WTC11 (cell line): ENCODE data around the gene CRACDL. TPM values are rescaled to one million over a fixed set of nuclear protein-coding genes. Genes with fewer than 3 reads are reported as not detected.

Source experiments
- ATAC-seq: fragments of 200-7000 bp; cut with Tn5 transposase; 2 replicates; pipeline ENCODE4 v1.10.0; 2021; ENCODE audit warnings: mild to moderate bottlenecking, moderate library complexity
- CTCF ChIA-PET: fragments of 300-600 bp; sonication (Branson Sonifier 250); formaldehyde crosslinking; loops from one replicate; lab custom pipeline; 2021; ENCODE audit warnings: antibody characterized with exemption; lab: Charles Lee
- POLR2A ChIA-PET: fragments of 350-600 bp; sonication (Branson Sonifier 250); formaldehyde crosslinking; loops from one replicate; lab custom pipeline; 2021; ENCODE audit warnings: antibody characterized with exemption; lab: Charles Lee
- DNase-seq: peaks from one replicate; pipeline ENCODE4 v3.0.0; 2021; ENCODE audit warnings: low spot score
- H3K27ac Mint-ChIP-seq: 2 replicates; pipeline ENCODE4 v1.8.0; 2021; ENCODE audit warnings: mixed read lengths
- H3K27me3 Mint-ChIP-seq: 2 replicates; pipeline ENCODE4 v1.8.0; 2021; ENCODE audit warnings: low read depth, mild to moderate bottlenecking, moderate library complexity, mixed read lengths
- H3K36me3 Mint-ChIP-seq: 2 replicates; pipeline ENCODE4 v1.8.0; 2021; ENCODE audit warnings: mixed read lengths
- H3K4me1 Mint-ChIP-seq: 2 replicates; pipeline ENCODE4 v1.8.0; 2022; ENCODE audit warnings: mixed read lengths
- H3K4me3 Mint-ChIP-seq: 2 replicates; pipeline ENCODE4 v1.8.0; 2021; ENCODE audit warnings: mild to moderate bottlenecking, moderate library complexity, mixed read lengths
- H3K9me3 Mint-ChIP-seq: 2 replicates; pipeline ENCODE4 v1.8.0; 2021; ENCODE audit warnings: mixed read lengths
- ATF1 ChIP-seq: sonication (generic); formaldehyde crosslinking; IDR thresholded peaks from 2 replicates; pipeline ENCODE4 v1.8.1; 2023; ENCODE audit warnings: mild to moderate bottlenecking, moderate library complexity, missing genetic modification reagents
- CBFB ChIP-seq: sonication (generic); formaldehyde crosslinking; IDR thresholded peaks from 2 replicates; pipeline ENCODE4 v1.8.1; 2022; ENCODE audit warnings: mild to moderate bottlenecking, low read depth, missing genetic modification reagents
- CREB1 ChIP-seq: sonication (generic); formaldehyde crosslinking; IDR thresholded peaks from 2 replicates; pipeline ENCODE4 v1.8.0; 2023; ENCODE audit warnings: mild to moderate bottlenecking, missing genetic modification reagents
- CREM ChIP-seq: sonication (generic); formaldehyde crosslinking; IDR thresholded peaks from 2 replicates; pipeline ENCODE4 v1.8.1; 2022; ENCODE audit warnings: mild to moderate bottlenecking, missing genetic modification reagents, moderate library complexity
- FOXK1 ChIP-seq: sonication (generic); formaldehyde crosslinking; IDR thresholded peaks from 2 replicates; pipeline ENCODE4 v1.8.0; 2022; ENCODE audit warnings: mild to moderate bottlenecking, moderate library complexity, missing genetic modification reagents
- GRHL2 ChIP-seq: fragments of 250-450 bp; sonication (Bioruptor Pico); IDR thresholded peaks from 2 replicates; pipeline ENCODE4 v1.8.0; 2022; ENCODE audit warnings: mild to moderate bottlenecking, moderate library complexity; ENCODE audit not compliant: insufficient replicate concordance, severe bottlenecking
- GTF2I ChIP-seq: fragments of 250-450 bp; sonication (Bioruptor Pico); conservative IDR thresholded peaks from 2 replicates; pipeline ENCODE4 v1.4.0; 2021; ENCODE audit warnings: mild to moderate bottlenecking
- IRF2 ChIP-seq: sonication (generic); formaldehyde crosslinking; IDR thresholded peaks from 2 replicates; pipeline ENCODE4 v1.8.0; 2022; ENCODE audit warnings: low read depth, missing genetic modification reagents, borderline replicate concordance
- MXD4 ChIP-seq: fragments of 250-450 bp; sonication (Bioruptor Pico); IDR thresholded peaks from 2 replicates; pipeline ENCODE4 v1.8.0; 2021; ENCODE audit warnings: mild to moderate bottlenecking, moderate library complexity, borderline replicate concordance
- MYBL2 ChIP-seq: sonication (generic); formaldehyde crosslinking; IDR thresholded peaks from 2 replicates; pipeline ENCODE4 v1.8.1; 2023; ENCODE audit warnings: mild to moderate bottlenecking, moderate library complexity, missing genetic modification reagents
- NFE2L1 ChIP-seq: sonication (generic); formaldehyde crosslinking; IDR thresholded peaks from 2 replicates; pipeline ENCODE4 v1.8.1; 2023; ENCODE audit warnings: missing genetic modification reagents
- NR3C1 ChIP-seq: sonication (generic); formaldehyde crosslinking; conservative IDR thresholded peaks from 2 replicates; pipeline ENCODE4 v1.8.1; 2023; ENCODE audit warnings: low read depth, mild to moderate bottlenecking, missing genetic modification reagents
- RELA ChIP-seq: sonication (generic); formaldehyde crosslinking; IDR thresholded peaks from 2 replicates; pipeline ENCODE4 v1.8.1; 2022; ENCODE audit warnings: missing genetic modification reagents, mild to moderate bottlenecking, borderline replicate concordance
- SMAD3 ChIP-seq: sonication (generic); formaldehyde crosslinking; IDR thresholded peaks from 2 replicates; pipeline ENCODE4 v1.8.0; 2022; ENCODE audit warnings: missing genetic modification reagents, mild to moderate bottlenecking, borderline replicate concordance
- TCF7 ChIP-seq: sonication (generic); formaldehyde crosslinking; IDR thresholded peaks from 2 replicates; pipeline ENCODE4 v1.8.0; 2022; ENCODE audit warnings: mild to moderate bottlenecking, low read depth, missing genetic modification reagents, moderate library complexity
- TEAD4 ChIP-seq: sonication (generic); formaldehyde crosslinking; IDR thresholded peaks from 2 replicates; pipeline ENCODE4 v1.8.0; 2022; ENCODE audit warnings: mild to moderate bottlenecking, missing genetic modification reagents
- ZNF121 ChIP-seq: sonication (generic); formaldehyde crosslinking; IDR thresholded peaks from 2 replicates; pipeline ENCODE4 v1.8.0; 2023; ENCODE audit warnings: missing genetic modification reagents
- ZNF219 ChIP-seq: sonication (generic); formaldehyde crosslinking; IDR thresholded peaks from 2 replicates; pipeline ENCODE4 v1.8.0; 2023; ENCODE audit warnings: missing genetic modification reagents, mild to moderate bottlenecking, borderline replicate concordance
- ZNF317 ChIP-seq: sonication (generic); formaldehyde crosslinking; IDR thresholded peaks from 2 replicates; pipeline ENCODE4 v1.8.1; 2023; ENCODE audit warnings: low read depth, mild to moderate bottlenecking, moderate library complexity, missing genetic modification reagents, borderline replicate concordance
- ZNF416 ChIP-seq: fragments of 250-450 bp; sonication (Bioruptor Pico); IDR thresholded peaks from 2 replicates; pipeline ENCODE4 v1.9.0; 2021; ENCODE audit warnings: mild to moderate bottlenecking, inconsistent platforms
- ZNF423 ChIP-seq: fragments of 250-450 bp; sonication (Bioruptor Pico); IDR thresholded peaks from 2 replicates; pipeline ENCODE4 v2.1.2; 2022; ENCODE audit warnings: mild to moderate bottlenecking, moderate library complexity
- total RNA-seq: library from RNA; stranded (reverse); gene quantifications from 3 replicates; pipeline ENCODE4 v1.2.3, GENCODE V29; 2021
- TF ChIP-seq, protein P1 (sequence below): fragments of 250-450 bp; sonication (Bioruptor Pico); IDR thresholded peaks from 2 replicates; pipeline ENCODE4 v1.9.0; 2021; ENCODE audit warnings: mild to moderate bottlenecking
- TF ChIP-seq, protein P2 (sequence below): sonication (generic); formaldehyde crosslinking; IDR thresholded peaks from 2 replicates; pipeline ENCODE4 v1.8.1; 2023; ENCODE audit warnings: mild to moderate bottlenecking, missing genetic modification reagents
- TF ChIP-seq, protein P3 (sequence below): sonication (generic); formaldehyde crosslinking; IDR thresholded peaks from 2 replicates; pipeline ENCODE4 v1.8.0; 2022; ENCODE audit warnings: mild to moderate bottlenecking, missing genetic modification reagents
- TF ChIP-seq, protein P4 (sequence below): fragments of 250-450 bp; sonication (Bioruptor Pico); IDR thresholded peaks from 2 replicates; pipeline ENCODE4 v1.9.0; 2021; ENCODE audit warnings: mild to moderate bottlenecking
- TF ChIP-seq, protein P5 (sequence below): sonication (generic); formaldehyde crosslinking; IDR thresholded peaks from 2 replicates; pipeline ENCODE4 v1.8.1; 2022; ENCODE audit warnings: low read depth, missing genetic modification reagents, borderline replicate concordance
- TF ChIP-seq, protein P6 (sequence below): sonication (generic); formaldehyde crosslinking; IDR thresholded peaks from 2 replicates; pipeline ENCODE4 v1.8.0; 2023; ENCODE audit warnings: missing genetic modification reagents
- TF ChIP-seq, protein P7 (sequence below): sonication (generic); formaldehyde crosslinking; IDR thresholded peaks from 2 replicates; pipeline ENCODE4 v1.8.1; 2023; ENCODE audit warnings: mild to moderate bottlenecking, missing genetic modification reagents

CRACDL gene
- total RNA-seq, 1 experiment from 2014 or later, result 0.72 TPM

DNA sequence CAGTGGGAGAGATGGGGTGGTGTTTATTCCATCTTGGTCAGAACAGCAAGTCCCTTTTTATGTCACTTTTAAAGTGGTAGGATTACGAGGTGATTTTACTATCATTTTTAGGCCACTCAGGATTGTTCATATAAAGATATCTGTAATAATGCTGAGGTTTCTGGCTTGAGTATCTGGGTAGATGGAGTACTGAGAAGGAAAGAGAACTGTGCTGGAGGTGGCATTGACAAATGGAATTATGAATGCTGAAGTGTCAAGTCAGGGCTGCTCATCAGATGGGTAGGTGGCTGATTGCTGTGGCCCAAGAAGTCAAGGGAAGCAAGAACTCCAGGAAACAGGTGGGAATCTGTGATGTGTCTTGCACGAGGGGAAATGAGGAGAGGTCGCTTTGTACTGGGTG, 119.7 kb downstream of the CRACDL start:
- DNase-seq (no peak), ATAC-seq (no peak)
- no peaks in the 10 kb centered on the region for H3K36me3 Mint-ChIP-seq
- no peak overlapping the region for H3K4me3 Mint-ChIP-seq
- POLR2A ChIA-PET, result no interaction called here
- peaks cover 14% of the 10 kb centered on the region for H3K27me3 Mint-ChIP-seq
- peaks cover 5% of the 10 kb centered on the region; the same call in 1 of the 2 replicates for H3K9me3 Mint-ChIP-seq
- TF ChIP-seq SMAD3 (CRISPR knock-in tag) (no peak), CREM (CRISPR knock-in tag) (no peak), FOXK1 (CRISPR knock-in tag) (no peak), GTF2I (no peak), RELA (CRISPR knock-in tag) (no peak), MXD4 (CRISPR knock-in tag) (no peak), ZNF423 (CRISPR knock-in tag) (no peak), NR3C1 (CRISPR knock-in tag) (no peak), GRHL2 (no peak), NFE2L1 (no peak), TCF7 (CRISPR knock-in tag) (no peak), ZNF317 (CRISPR knock-in tag) (no peak), ZNF121 (CRISPR knock-in tag) (no peak)
- TF ChIP-seq, protein P1, sequence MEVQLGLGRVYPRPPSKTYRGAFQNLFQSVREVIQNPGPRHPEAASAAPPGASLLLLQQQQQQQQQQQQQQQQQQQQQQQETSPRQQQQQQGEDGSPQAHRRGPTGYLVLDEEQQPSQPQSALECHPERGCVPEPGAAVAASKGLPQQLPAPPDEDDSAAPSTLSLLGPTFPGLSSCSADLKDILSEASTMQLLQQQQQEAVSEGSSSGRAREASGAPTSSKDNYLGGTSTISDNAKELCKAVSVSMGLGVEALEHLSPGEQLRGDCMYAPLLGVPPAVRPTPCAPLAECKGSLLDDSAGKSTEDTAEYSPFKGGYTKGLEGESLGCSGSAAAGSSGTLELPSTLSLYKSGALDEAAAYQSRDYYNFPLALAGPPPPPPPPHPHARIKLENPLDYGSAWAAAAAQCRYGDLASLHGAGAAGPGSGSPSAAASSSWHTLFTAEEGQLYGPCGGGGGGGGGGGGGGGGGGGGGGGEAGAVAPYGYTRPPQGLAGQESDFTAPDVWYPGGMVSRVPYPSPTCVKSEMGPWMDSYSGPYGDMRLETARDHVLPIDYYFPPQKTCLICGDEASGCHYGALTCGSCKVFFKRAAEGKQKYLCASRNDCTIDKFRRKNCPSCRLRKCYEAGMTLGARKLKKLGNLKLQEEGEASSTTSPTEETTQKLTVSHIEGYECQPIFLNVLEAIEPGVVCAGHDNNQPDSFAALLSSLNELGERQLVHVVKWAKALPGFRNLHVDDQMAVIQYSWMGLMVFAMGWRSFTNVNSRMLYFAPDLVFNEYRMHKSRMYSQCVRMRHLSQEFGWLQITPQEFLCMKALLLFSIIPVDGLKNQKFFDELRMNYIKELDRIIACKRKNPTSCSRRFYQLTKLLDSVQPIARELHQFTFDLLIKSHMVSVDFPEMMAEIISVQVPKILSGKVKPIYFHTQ (CRISPR knock-in tag), result no peak
- TF ChIP-seq, protein P2, sequence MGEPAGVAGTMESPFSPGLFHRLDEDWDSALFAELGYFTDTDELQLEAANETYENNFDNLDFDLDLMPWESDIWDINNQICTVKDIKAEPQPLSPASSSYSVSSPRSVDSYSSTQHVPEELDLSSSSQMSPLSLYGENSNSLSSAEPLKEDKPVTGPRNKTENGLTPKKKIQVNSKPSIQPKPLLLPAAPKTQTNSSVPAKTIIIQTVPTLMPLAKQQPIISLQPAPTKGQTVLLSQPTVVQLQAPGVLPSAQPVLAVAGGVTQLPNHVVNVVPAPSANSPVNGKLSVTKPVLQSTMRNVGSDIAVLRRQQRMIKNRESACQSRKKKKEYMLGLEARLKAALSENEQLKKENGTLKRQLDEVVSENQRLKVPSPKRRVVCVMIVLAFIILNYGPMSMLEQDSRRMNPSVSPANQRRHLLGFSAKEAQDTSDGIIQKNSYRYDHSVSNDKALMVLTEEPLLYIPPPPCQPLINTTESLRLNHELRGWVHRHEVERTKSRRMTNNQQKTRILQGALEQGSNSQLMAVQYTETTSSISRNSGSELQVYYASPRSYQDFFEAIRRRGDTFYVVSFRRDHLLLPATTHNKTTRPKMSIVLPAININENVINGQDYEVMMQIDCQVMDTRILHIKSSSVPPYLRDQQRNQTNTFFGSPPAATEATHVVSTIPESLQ, result no peak
- TF ChIP-seq, protein P3, sequence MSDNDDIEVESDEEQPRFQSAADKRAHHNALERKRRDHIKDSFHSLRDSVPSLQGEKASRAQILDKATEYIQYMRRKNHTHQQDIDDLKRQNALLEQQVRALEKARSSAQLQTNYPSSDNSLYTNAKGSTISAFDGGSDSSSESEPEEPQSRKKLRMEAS (CRISPR knock-in tag), result no peak
- TF ChIP-seq, protein P4, sequence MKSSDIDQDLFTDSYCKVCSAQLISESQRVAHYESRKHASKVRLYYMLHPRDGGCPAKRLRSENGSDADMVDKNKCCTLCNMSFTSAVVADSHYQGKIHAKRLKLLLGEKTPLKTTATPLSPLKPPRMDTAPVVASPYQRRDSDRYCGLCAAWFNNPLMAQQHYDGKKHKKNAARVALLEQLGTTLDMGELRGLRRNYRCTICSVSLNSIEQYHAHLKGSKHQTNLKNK (CRISPR knock-in tag), result no peak
- TF ChIP-seq, protein P5, sequence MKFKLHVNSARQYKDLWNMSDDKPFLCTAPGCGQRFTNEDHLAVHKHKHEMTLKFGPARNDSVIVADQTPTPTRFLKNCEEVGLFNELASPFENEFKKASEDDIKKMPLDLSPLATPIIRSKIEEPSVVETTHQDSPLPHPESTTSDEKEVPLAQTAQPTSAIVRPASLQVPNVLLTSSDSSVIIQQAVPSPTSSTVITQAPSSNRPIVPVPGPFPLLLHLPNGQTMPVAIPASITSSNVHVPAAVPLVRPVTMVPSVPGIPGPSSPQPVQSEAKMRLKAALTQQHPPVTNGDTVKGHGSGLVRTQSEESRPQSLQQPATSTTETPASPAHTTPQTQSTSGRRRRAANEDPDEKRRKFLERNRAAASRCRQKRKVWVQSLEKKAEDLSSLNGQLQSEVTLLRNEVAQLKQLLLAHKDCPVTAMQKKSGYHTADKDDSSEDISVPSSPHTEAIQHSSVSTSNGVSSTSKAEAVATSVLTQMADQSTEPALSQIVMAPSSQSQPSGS (CRISPR knock-in tag), result no peak
- TF ChIP-seq, protein P6, sequence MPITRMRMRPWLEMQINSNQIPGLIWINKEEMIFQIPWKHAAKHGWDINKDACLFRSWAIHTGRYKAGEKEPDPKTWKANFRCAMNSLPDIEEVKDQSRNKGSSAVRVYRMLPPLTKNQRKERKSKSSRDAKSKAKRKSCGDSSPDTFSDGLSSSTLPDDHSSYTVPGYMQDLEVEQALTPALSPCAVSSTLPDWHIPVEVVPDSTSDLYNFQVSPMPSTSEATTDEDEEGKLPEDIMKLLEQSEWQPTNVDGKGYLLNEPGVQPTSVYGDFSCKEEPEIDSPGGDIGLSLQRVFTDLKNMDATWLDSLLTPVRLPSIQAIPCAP (CRISPR knock-in tag), result no peak
- no peak overlapping the region for H3K27ac Mint-ChIP-seq
- no peaks in the 10 kb centered on the region for H3K4me1 Mint-ChIP-seq
- CTCF ChIA-PET, result no interaction called here

DNA sequence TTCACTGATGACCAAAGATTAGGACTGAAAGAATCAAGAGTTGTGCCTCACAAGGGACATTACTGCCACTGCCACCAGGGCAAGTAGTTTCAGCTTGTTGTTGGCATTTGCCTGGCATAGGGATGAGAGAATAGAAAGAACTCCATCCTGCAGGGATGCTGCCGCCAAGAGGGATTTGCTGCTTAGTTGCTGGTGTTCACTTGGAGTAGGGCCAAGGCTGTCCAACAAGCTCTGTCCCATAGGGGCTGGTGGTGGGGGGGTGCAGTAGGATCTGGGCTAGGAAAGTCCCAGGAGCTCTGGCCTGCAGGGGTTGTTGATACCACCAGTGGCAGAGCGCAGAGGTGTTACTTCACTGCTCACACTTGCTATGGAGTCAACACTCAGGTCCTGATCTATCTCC, 120.2 kb downstream of the CRACDL start:
- ChIA-PET POLR2A (no interaction called here), CTCF (no interaction called here)
- TF ChIP-seq ZNF416 (CRISPR knock-in tag) (no peak), MXD4 (CRISPR knock-in tag) (no peak), TEAD4 (CRISPR knock-in tag) (no peak), CBFB (no peak), CREB1 (CRISPR knock-in tag) (no peak), IRF2 (no peak), ATF1 (CRISPR knock-in tag) (no peak), ZNF219 (CRISPR knock-in tag) (no peak), MYBL2 (CRISPR knock-in tag) (no peak), TCF7 (CRISPR knock-in tag) (no peak)
- TF ChIP-seq, protein P7, sequence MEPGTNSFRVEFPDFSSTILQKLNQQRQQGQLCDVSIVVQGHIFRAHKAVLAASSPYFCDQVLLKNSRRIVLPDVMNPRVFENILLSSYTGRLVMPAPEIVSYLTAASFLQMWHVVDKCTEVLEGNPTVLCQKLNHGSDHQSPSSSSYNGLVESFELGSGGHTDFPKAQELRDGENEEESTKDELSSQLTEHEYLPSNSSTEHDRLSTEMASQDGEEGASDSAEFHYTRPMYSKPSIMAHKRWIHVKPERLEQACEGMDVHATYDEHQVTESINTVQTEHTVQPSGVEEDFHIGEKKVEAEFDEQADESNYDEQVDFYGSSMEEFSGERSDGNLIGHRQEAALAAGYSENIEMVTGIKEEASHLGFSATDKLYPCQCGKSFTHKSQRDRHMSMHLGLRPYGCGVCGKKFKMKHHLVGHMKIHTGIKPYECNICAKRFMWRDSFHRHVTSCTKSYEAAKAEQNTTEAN (CRISPR knock-in tag), result no peak

More for the DNA sequence above, 120.2 kb downstream of the CRACDL start:
- no peak overlapping the region for H3K4me3 Mint-ChIP-seq
- H3K27ac Mint-ChIP-seq, result no peak overlapping the region
- DNase-seq (no peak), ATAC-seq (no peak)
- H3K27me3 Mint-ChIP-seq, result peaks cover 9% of the 10 kb centered on the region
- H3K36me3 Mint-ChIP-seq, result no peaks in the 10 kb centered on the region
- no peaks in the 10 kb centered on the region for H3K4me1 Mint-ChIP-seq
- H3K9me3 Mint-ChIP-seq, result peaks cover 5% of the 10 kb centered on the region; the same call in 1 of the 2 replicates
